SK-N-SH treated with all-trans-retinoic acid at 6 μM for 48 hours (cell line): ENCODE results near the gene PARK7.

ENCODE experiments used
- CREB5 ChIP-seq: fragments of 250-450 bp; sonication (Bioruptor Pico); IDR thresholded peaks from 2 replicates; pipeline ENCODE4 v1.5.1; 2020; ENCODE audit warnings: low read depth, mild to moderate bottlenecking, moderate library complexity
- CSDC2 ChIP-seq: fragments of 250-450 bp; sonication (Bioruptor Pico); IDR thresholded peaks from 2 replicates; pipeline ENCODE4 v1.5.0; 2020; ENCODE audit warnings: mild to moderate bottlenecking, moderate library complexity
- PATZ1 ChIP-seq: fragments of 250-450 bp; sonication (Bioruptor Pico); IDR thresholded peaks from 2 replicates; pipeline ENCODE4 v1.8.0; 2020; ENCODE audit warnings: mild to moderate bottlenecking, moderate library complexity, borderline replicate concordance
- RARB ChIP-seq: fragments of 250-450 bp; sonication (Bioruptor Pico); IDR thresholded peaks from 2 replicates; pipeline ENCODE4 v1.8.0; 2021; ENCODE audit warnings: mild to moderate bottlenecking, moderate library complexity
- TOX ChIP-seq: fragments of 250-450 bp; sonication (Bioruptor Pico); IDR thresholded peaks from 2 replicates; pipeline ENCODE4 v1.8.0; 2021; ENCODE audit warnings: mild to moderate bottlenecking, moderate library complexity, borderline replicate concordance
- ZFP3 ChIP-seq: fragments of 250-450 bp; sonication (Bioruptor Pico); IDR thresholded peaks from 2 replicates; pipeline ENCODE4 v1.5.0; 2020; ENCODE audit warnings: mild to moderate bottlenecking, moderate library complexity
- ZFP30 ChIP-seq: fragments of 450-650 bp; formaldehyde crosslinking; IDR thresholded peaks from 2 replicates; pipeline ENCODE4 v1.5.0; 2022; ENCODE audit warnings: mild to moderate bottlenecking, moderate library complexity
- ZNF565 ChIP-seq: fragments of 450-650 bp; formaldehyde crosslinking; conservative IDR thresholded peaks from 2 replicates; pipeline ENCODE4 v1.5.0; 2020; ENCODE audit warnings: low read depth, mild to moderate bottlenecking, moderate library complexity

- TF ChIP-seq PATZ1 (CRISPR knock-in tag) (no peak), CREB5 (CRISPR knock-in tag) (no peak), CSDC2 (no peak), ZFP3 (CRISPR knock-in tag) (no peak), RARB (CRISPR knock-in tag) (no peak), TOX (CRISPR knock-in tag) (no peak), ZNF565 (CRISPR knock-in tag) (no peak), ZFP30 (CRISPR knock-in tag) (no peak)
Measured at GRCh38 chr1:8012955-8013354, 51.4 kb downstream of the PARK7 start.
